ENCODE results near the gene PRM2.

DNA sequence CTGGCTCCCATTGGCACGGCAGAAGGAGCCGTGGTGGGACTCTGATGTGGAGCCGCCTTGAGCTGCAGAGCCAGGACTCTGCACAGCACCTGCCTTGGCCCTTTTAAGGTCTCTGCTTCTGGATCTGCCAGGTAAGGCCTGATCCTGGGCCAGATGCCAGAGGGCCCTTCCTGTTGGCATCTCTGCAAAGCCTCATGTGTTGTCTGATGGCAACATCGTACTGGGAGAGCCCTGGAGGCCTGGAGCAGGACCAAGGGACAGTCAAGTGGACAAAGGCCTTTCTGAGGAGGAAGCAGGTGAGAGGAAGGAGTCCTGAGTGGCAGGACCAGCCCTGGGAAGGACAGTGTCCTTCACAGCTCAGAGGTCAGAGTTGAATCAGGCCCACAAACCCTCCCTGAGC is 46.4 kb downstream of the PRM2 start:
- TF ChIP-seq, protein P1, sequence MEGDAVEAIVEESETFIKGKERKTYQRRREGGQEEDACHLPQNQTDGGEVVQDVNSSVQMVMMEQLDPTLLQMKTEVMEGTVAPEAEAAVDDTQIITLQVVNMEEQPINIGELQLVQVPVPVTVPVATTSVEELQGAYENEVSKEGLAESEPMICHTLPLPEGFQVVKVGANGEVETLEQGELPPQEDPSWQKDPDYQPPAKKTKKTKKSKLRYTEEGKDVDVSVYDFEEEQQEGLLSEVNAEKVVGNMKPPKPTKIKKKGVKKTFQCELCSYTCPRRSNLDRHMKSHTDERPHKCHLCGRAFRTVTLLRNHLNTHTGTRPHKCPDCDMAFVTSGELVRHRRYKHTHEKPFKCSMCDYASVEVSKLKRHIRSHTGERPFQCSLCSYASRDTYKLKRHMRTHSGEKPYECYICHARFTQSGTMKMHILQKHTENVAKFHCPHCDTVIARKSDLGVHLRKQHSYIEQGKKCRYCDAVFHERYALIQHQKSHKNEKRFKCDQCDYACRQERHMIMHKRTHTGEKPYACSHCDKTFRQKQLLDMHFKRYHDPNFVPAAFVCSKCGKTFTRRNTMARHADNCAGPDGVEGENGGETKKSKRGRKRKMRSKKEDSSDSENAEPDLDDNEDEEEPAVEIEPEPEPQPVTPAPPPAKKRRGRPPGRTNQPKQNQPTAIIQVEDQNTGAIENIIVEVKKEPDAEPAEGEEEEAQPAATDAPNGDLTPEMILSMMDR (conservative IDR thresholded peaks at IDR 0.05 in 1 of 2, IDR thresholded peaks at IDR 0.05 in 1 of 2; ENCODE audit: low read depth in 1 of 2, low read length in 2 of 2), result no peak
- TF ChIP-seq EZH2 (IDR thresholded peaks at IDR 0.05; ENCODE audit: low read length, missing control alignments), result no peak

Measured in fibroblast of lung (primary cell).